CD4-positive, alpha-beta T cell treated with Interferon alpha-2 for 1 hour (primary cell): ENCODE results near the gene ABCB11.
"Not testable (repeated sequence)": the region's sequence is repeated elsewhere in the genome, so short reads cannot be mapped to it uniquely, and the experiment has no call there.

Source experiments
- DNase-seq, 2 donors: peaks; one replicate each; pipeline ENCODE4 v3.0.0-alpha.2; 2020 to 2022

The ABCB11 gene

DNA sequence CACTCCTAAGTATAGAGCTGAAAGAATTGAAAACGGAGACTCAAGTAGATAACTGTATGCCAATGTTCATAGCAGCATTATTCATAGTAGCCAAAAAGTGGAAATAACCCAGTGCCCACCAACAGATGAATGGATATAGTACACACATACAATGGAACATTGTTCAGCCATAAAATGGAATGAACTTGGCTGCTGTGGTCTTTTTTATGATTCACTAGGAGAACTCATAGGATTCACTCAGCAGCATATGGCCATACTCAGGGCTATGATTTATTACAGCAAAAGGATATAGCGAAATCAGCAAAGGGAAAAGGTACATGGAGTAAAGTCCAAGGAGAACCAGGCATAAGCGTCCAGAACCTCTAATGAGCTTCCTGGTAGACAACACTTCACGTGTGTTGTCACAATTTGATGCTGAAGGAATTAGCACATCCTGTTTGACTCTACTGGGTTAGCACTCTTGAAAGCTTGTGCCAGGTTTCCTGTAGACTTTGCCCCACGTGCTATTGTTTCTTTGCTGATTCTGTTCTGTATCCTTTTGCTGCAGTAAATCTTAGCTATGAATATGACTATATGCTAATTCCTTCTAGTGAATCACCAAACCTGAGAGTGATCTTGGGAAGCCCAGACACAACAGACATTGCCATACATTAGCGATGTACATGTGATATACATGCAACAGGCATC, 156.6 kb downstream of the ABCB11 start:
- DNase-seq, result no peak

DNA sequence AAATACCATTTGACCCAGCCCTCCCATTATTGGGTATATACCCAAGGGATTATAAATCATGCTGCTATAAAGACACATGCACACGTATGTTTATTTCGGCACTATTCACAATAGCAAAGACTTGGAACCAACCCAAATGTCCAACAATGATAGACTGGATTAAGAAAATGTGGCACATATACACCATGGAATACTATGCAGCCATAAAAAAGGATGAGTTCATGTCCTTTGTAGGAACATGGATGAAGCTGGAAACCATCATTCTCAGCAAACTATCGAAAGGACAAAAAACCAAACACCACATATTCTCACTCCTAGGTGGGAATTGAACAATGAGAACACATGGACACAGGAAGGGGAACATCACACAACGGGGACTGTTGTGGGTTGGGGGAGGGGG, 160.3 kb downstream of the ABCB11 start:
- DNase-seq, result not testable (repeated sequence)
